ENCODE measurements around the gene VPS35.

Gene VPS35

GRCh38 chr16:46702030-46702429 is 13.1 kb upstream of the VPS35 start:
- no peaks in the 10 kb centered on the region for H3K4me1 ChIP-seq (ENCODE audit: control insufficient read depth in 1 of 2, insufficient read depth in 2 of 2, low read length in 2 of 2)
- peaks cover 9 to 14% of the 10 kb centered on the region in 2 experiments for H3K36me3 ChIP-seq (ENCODE audit: control insufficient read depth in 1 of 2, insufficient read depth in 2 of 2, low read length in 2 of 2)
- WGBS (ENCODE audit: extremely low coverage, insufficient coverage, insufficient read length) = no CpG with 5 or more reads among the region's 2 CpGs

GRCh38 chr16:46701615-46702014 is 12.6 kb upstream of the VPS35 start:
- H4K91ac ChIP-seq (ENCODE audit: low read depth, low read length) = no peak overlapping the region
- H3K23ac ChIP-seq (ENCODE audit: low read length) = no peak overlapping the region
- H2AK5ac ChIP-seq (ENCODE audit: low read length) = no peak overlapping the region
- no peak overlapping the region for H3K4ac ChIP-seq (ENCODE audit: low read depth, low read length)
- no peak overlapping the region for H2BK5ac ChIP-seq (ENCODE audit: low read depth, low read length, poor library complexity)
- no CpG with 5 or more reads among the region's 4 CpGs for WGBS (ENCODE audit: extremely low coverage, insufficient coverage, insufficient read length)
- H3K4me2 ChIP-seq (ENCODE audit: low read length) = no peak overlapping the region
- no peaks in the 10 kb centered on the region for H3K79me2 ChIP-seq (ENCODE audit: control insufficient read depth, insufficient read depth, low read length, poor library complexity)
- no peak overlapping the region for H3K4me3 ChIP-seq (ENCODE audit: low read depth, low read length)
- no peaks in the 10 kb centered on the region for H3K4me1 ChIP-seq (ENCODE audit: control insufficient read depth in 1 of 2, insufficient read depth in 2 of 2, low read length in 2 of 2)
- peaks cover 11 to 17% of the 10 kb centered on the region in 2 experiments for H3K36me3 ChIP-seq (ENCODE audit: control insufficient read depth in 1 of 2, insufficient read depth in 2 of 2, low read length in 2 of 2)
- no peaks in the 10 kb centered on the region for H3K79me1 ChIP-seq (ENCODE audit: low read length)
- H3K9me3 ChIP-seq (ENCODE audit: insufficient read depth, low read depth, low read length) = no peaks in the 10 kb centered on the region
- H3K27ac ChIP-seq (ENCODE audit: low read depth, low read length) = no peak overlapping the region
- no peak overlapping the region for H4K8ac ChIP-seq (ENCODE audit: low read depth, low read length)
- no peak overlapping the region for H3K9ac ChIP-seq (ENCODE audit: low read length)
- no peak overlapping the region for H2AFZ ChIP-seq (ENCODE audit: insufficient read depth, low read length, poor library complexity)
- H2BK12ac ChIP-seq (ENCODE audit: low read length) = no peak overlapping the region
- H4K12ac ChIP-seq (ENCODE audit: low read depth, low read length) = no peak overlapping the region
- DNase-seq = no peak
- H3K18ac ChIP-seq (ENCODE audit: low read length) = no peak overlapping the region
- no peak overlapping the region for H2BK120ac ChIP-seq (ENCODE audit: insufficient read depth, low read length, poor library complexity)
- H3K14ac ChIP-seq (ENCODE audit: low read length) = no peak overlapping the region
- H3K27me3 ChIP-seq (ENCODE audit: insufficient read depth, low read length) = no peaks in the 10 kb centered on the region

More at GRCh38 chr16:46702030-46702429, 13.1 kb upstream of the VPS35 start:
- DNase-seq = no peak
- no peak overlapping the region for H4K8ac ChIP-seq (ENCODE audit: low read depth, low read length)
- no peak overlapping the region for H2BK12ac ChIP-seq (ENCODE audit: low read length)
- no peak overlapping the region for H2BK5ac ChIP-seq (ENCODE audit: low read depth, low read length, poor library complexity)
- H3K14ac ChIP-seq (ENCODE audit: low read length) = no peak overlapping the region
- H3K4ac ChIP-seq (ENCODE audit: low read depth, low read length) = no peak overlapping the region
- H3K79me2 ChIP-seq (ENCODE audit: control insufficient read depth, insufficient read depth, low read length, poor library complexity) = no peaks in the 10 kb centered on the region
- H3K9ac ChIP-seq (ENCODE audit: low read length) = no peak overlapping the region
- H3K4me3 ChIP-seq (ENCODE audit: low read depth, low read length) = no peak overlapping the region
- no peaks in the 10 kb centered on the region for H3K79me1 ChIP-seq (ENCODE audit: low read length)
- no peak overlapping the region for H2AFZ ChIP-seq (ENCODE audit: insufficient read depth, low read length, poor library complexity)
- H3K4me2 ChIP-seq (ENCODE audit: low read length) = no peak overlapping the region
- H3K23ac ChIP-seq (ENCODE audit: low read length) = no peak overlapping the region
- H3K27ac ChIP-seq (ENCODE audit: low read depth, low read length) = no peak overlapping the region
- H2BK120ac ChIP-seq (ENCODE audit: insufficient read depth, low read length, poor library complexity) = no peak overlapping the region
- H3K27me3 ChIP-seq (ENCODE audit: insufficient read depth, low read length) = no peaks in the 10 kb centered on the region
- H4K12ac ChIP-seq (ENCODE audit: low read depth, low read length) = no peak overlapping the region
- H3K9me3 ChIP-seq (ENCODE audit: insufficient read depth, low read depth, low read length) = no peaks in the 10 kb centered on the region
- no peak overlapping the region for H2AK5ac ChIP-seq (ENCODE audit: low read length)
- H4K91ac ChIP-seq (ENCODE audit: low read depth, low read length) = no peak overlapping the region
- no peak overlapping the region for H3K18ac ChIP-seq (ENCODE audit: low read length)

GRCh38 chr16:46700048-46700447 is 11.1 kb upstream of the VPS35 start:
- no peak overlapping the region for H3K27ac ChIP-seq (ENCODE audit: low read depth, low read length)
- no peaks in the 10 kb centered on the region for H3K79me2 ChIP-seq (ENCODE audit: control insufficient read depth, insufficient read depth, low read length, poor library complexity)
- H3K18ac ChIP-seq (ENCODE audit: low read length) = no peak overlapping the region
- no peak overlapping the region for H2BK120ac ChIP-seq (ENCODE audit: insufficient read depth, low read length, poor library complexity)
- no CpG with 5 or more reads among the region's 3 CpGs for whole genome bisulfite sequencing (ENCODE audit: extremely low coverage, insufficient coverage, insufficient read length)
- H3K36me3 ChIP-seq (ENCODE audit: control insufficient read depth in 1 of 2, insufficient read depth in 2 of 2, low read length in 2 of 2) = peaks cover 18 to 24% of the 10 kb centered on the region in 2 experiments
- DNase-seq = no peak
- no peak overlapping the region for H2AFZ ChIP-seq (ENCODE audit: insufficient read depth, low read length, poor library complexity)
- no peaks in the 10 kb centered on the region for H3K79me1 ChIP-seq (ENCODE audit: low read length)
- H3K23ac ChIP-seq (ENCODE audit: low read length) = no peak overlapping the region
- H3K14ac ChIP-seq (ENCODE audit: low read length) = no peak overlapping the region
- no peaks in the 10 kb centered on the region for H3K27me3 ChIP-seq (ENCODE audit: insufficient read depth, low read length)
- H3K4me3 ChIP-seq (ENCODE audit: low read depth, low read length) = no peak overlapping the region
- no peak overlapping the region for H4K91ac ChIP-seq (ENCODE audit: low read depth, low read length)
- no peak overlapping the region for H4K8ac ChIP-seq (ENCODE audit: low read depth, low read length)
- H2BK12ac ChIP-seq (ENCODE audit: low read length) = no peak overlapping the region
- no peak overlapping the region for H2BK5ac ChIP-seq (ENCODE audit: low read depth, low read length, poor library complexity)
- no peak overlapping the region for H3K4me2 ChIP-seq (ENCODE audit: low read length)
- H2AK5ac ChIP-seq (ENCODE audit: low read length) = no peak overlapping the region
- H3K9ac ChIP-seq (ENCODE audit: low read length) = no peak overlapping the region
- H3K9me3 ChIP-seq (ENCODE audit: insufficient read depth, low read depth, low read length) = no peaks in the 10 kb centered on the region
- H3K4ac ChIP-seq (ENCODE audit: low read depth, low read length) = no peak overlapping the region
- H4K12ac ChIP-seq (ENCODE audit: low read depth, low read length) = no peak overlapping the region
- no peaks in the 10 kb centered on the region for H3K4me1 ChIP-seq (ENCODE audit: control insufficient read depth in 1 of 2, insufficient read depth in 2 of 2, low read length in 2 of 2)

GRCh38 chr16:46696957-46697356 is 8.0 kb upstream of the VPS35 start:
- Histone ChIP-seq H3K4me2 (ENCODE audit: low read length) (no peak overlapping the region), H3K27ac (ENCODE audit: low read depth, low read length) (no peak overlapping the region), H2BK5ac (ENCODE audit: low read depth, low read length, poor library complexity) (no peak overlapping the region), H2AK5ac (ENCODE audit: low read length) (no peak overlapping the region), H3K23ac (ENCODE audit: low read length) (no peak overlapping the region), H4K12ac (ENCODE audit: low read depth, low read length) (no peak overlapping the region), H3K14ac (ENCODE audit: low read length) (no peak overlapping the region), H2BK12ac (ENCODE audit: low read length) (no peak overlapping the region), H3K4ac (ENCODE audit: low read depth, low read length) (no peak overlapping the region), H3K36me3 (ENCODE audit: control insufficient read depth in 1 of 2, insufficient read depth in 2 of 2, low read length in 2 of 2) (peaks cover 23 to 32% of the 10 kb centered on the region in 2 experiments), H3K4me3 (ENCODE audit: low read depth, low read length) (no peak overlapping the region), H3K79me2 (ENCODE audit: control insufficient read depth, insufficient read depth, low read length, poor library complexity) (no peaks in the 10 kb centered on the region), H3K9me3 (ENCODE audit: insufficient read depth, low read depth, low read length) (no peaks in the 10 kb centered on the region), H4K8ac (ENCODE audit: low read depth, low read length) (no peak overlapping the region), H3K27me3 (ENCODE audit: insufficient read depth, low read length) (no peaks in the 10 kb centered on the region), H3K9ac (ENCODE audit: low read length) (no peak overlapping the region), H2BK120ac (ENCODE audit: insufficient read depth, low read length, poor library complexity) (no peak overlapping the region), H2AFZ (ENCODE audit: insufficient read depth, low read length, poor library complexity) (no peak overlapping the region), H3K79me1 (ENCODE audit: low read length) (no peaks in the 10 kb centered on the region), H3K18ac (ENCODE audit: low read length) (no peak overlapping the region), H3K4me1 (ENCODE audit: control insufficient read depth in 1 of 2, insufficient read depth in 2 of 2, low read length in 2 of 2) (no peaks in the 10 kb centered on the region), H4K91ac (ENCODE audit: low read depth, low read length) (no peak overlapping the region)
- DNase-seq = no peak
- WGBS (ENCODE audit: extremely low coverage, insufficient coverage, insufficient read length) = no CpG with 5 or more reads among the region's 3 CpGs
